ENCODE results near the gene KCNJ5.

Gene KCNJ5

GRCh38 chr11:128897826-128898225 is 6.7 kb downstream of the KCNJ5 start:
- no peaks in the 10 kb centered on the region for H3K36me3 ChIP-seq (ENCODE audit: control insufficient read depth, insufficient read depth, low read length)

GRCh38 chr11:128898580-128899344 is 7.6 kb downstream of the KCNJ5 start:
- no peaks in the 10 kb centered on the region; the same call in 1 of the 2 replicates for H3K27me3 ChIP-seq (replicated peaks; ENCODE audit: control insufficient read depth, insufficient read depth, low read length)
- TF ChIP-seq CTCF (IDR thresholded peaks at IDR 0.05; ENCODE audit: insufficient read depth, low read length, poor library complexity, severe bottlenecking) = no peak
- DNase-seq (ENCODE audit: extremely low read depth, insufficient read length) = no peak
- H3K4me3 ChIP-seq (replicated peaks; ENCODE audit: low read depth, low read length) = no peak overlapping the region
- H3K36me3 ChIP-seq (ENCODE audit: control insufficient read depth, insufficient read depth, low read length) = no peaks in the 10 kb centered on the region

More at GRCh38 chr11:128897826-128898225, 6.7 kb downstream of the KCNJ5 start:
- Histone ChIP-seq H3K27me3 (replicated peaks; ENCODE audit: control insufficient read depth, insufficient read depth, low read length) (no peaks in the 10 kb centered on the region), H3K4me3 (replicated peaks; ENCODE audit: low read depth, low read length) (no peak overlapping the region)
- no peak for DNase-seq (ENCODE audit: extremely low read depth, insufficient read length)
- no peak for TF ChIP-seq CTCF (IDR thresholded peaks at IDR 0.05; ENCODE audit: insufficient read depth, low read length, poor library complexity, severe bottlenecking)

GRCh38 chr11:128900468-128900867 is 9.3 kb downstream of the KCNJ5 start:
- no peak overlapping the region for H3K4me3 ChIP-seq (replicated peaks; ENCODE audit: low read depth, low read length)
- no peak for DNase-seq (ENCODE audit: extremely low read depth, insufficient read length)
- no peaks in the 10 kb centered on the region for H3K36me3 ChIP-seq (ENCODE audit: control insufficient read depth, insufficient read depth, low read length)
- H3K27me3 ChIP-seq (replicated peaks; ENCODE audit: control insufficient read depth, insufficient read depth, low read length) = no peaks in the 10 kb centered on the region; the same call in 1 of the 2 replicates
- no peak for TF ChIP-seq CTCF (IDR thresholded peaks at IDR 0.05; ENCODE audit: insufficient read depth, low read length, poor library complexity, severe bottlenecking)

- H3K36me3 ChIP-seq (ENCODE audit: control insufficient read depth, insufficient read depth, low read length) = no peaks in the 10 kb centered on the region
- no peak for DNase-seq (ENCODE audit: extremely low read depth, insufficient read length)
- no peak for TF ChIP-seq CTCF (IDR thresholded peaks at IDR 0.05; ENCODE audit: insufficient read depth, low read length, poor library complexity, severe bottlenecking)
- H3K27me3 ChIP-seq (replicated peaks; ENCODE audit: control insufficient read depth, insufficient read depth, low read length) = peaks cover 3% of the 10 kb centered on the region; the same call in 1 of the 2 replicates
- H3K4me3 ChIP-seq (replicated peaks; ENCODE audit: low read depth, low read length) = no peak overlapping the region
These were observed 10.7 kb downstream of the KCNJ5 start for GRCh38 chr11:128901653-128902514.

- no peaks in the 10 kb centered on the region for H3K36me3 ChIP-seq (ENCODE audit: control insufficient read depth, insufficient read depth, low read length)
- peaks cover 3% of the 10 kb centered on the region; the same call in 1 of the 2 replicates for H3K27me3 ChIP-seq (replicated peaks; ENCODE audit: control insufficient read depth, insufficient read depth, low read length)
- TF ChIP-seq CTCF (IDR thresholded peaks at IDR 0.05; ENCODE audit: insufficient read depth, low read length, poor library complexity, severe bottlenecking) = no peak
- DNase-seq (ENCODE audit: extremely low read depth, insufficient read length) = no peak
- H3K4me3 ChIP-seq (replicated peaks; ENCODE audit: low read depth, low read length) = no peak overlapping the region
These were observed 11.4 kb downstream of the KCNJ5 start for GRCh38 chr11:128902515-128903066.
